Sigmoid colon (tissue), 7 donors: ENCODE results near the gene XYLT1. TPM values are rescaled to one million over a fixed set of nuclear protein-coding genes. Genes with fewer than 3 reads are reported as not detected.
A peak's percentile ranks its signal among the peaks of the same experiment; 100 is the strongest.

Experiments used
- DNase-seq: peaks from one replicate; pipeline ENCODE4 v3.0.0-alpha.2; 2019
- H3K27ac ChIP-seq, 4 donors: fragments of 200-600 bp; sonication (generic); one replicate each; pipeline ENCODE4 v1.5.1; 2016 to 2019; ENCODE audit warnings: mild to moderate bottlenecking in 1 of 4
- H3K27me3 ChIP-seq, 3 donors: fragments of 200-600 bp; sonication (generic); one replicate each; pipeline ENCODE4 v1.5.1; 2019; ENCODE audit warnings: mild to moderate bottlenecking in 1 of 3
- H3K36me3 ChIP-seq, 4 donors: fragments of 200-600 bp; sonication (generic); one replicate each; pipeline ENCODE4 v1.5.1; 2016 to 2019
- H3K4me1 ChIP-seq, 4 donors: fragments of 200-600 bp; sonication (generic); one replicate each; pipeline ENCODE4 v1.5.1; 2017 to 2019
- H3K4me3 ChIP-seq, 4 donors: fragments of 200-600 bp; sonication (generic); one replicate each; pipeline ENCODE4 v1.5.1; 2017 to 2019; ENCODE audit warnings: mild to moderate bottlenecking in 2 of 4, moderate library complexity in 1 of 4
- H3K9me3 ChIP-seq, 4 donors: fragments of 200-600 bp in 3 of 4; sonication (generic) in 3 of 4; one replicate each; pipeline versions ENCODE4 v1.5.1 to v1.6.1; 2013 to 2019
- EP300 ChIP-seq, 4 donors: sonication (generic); formaldehyde crosslinking; IDR thresholded peaks; one replicate each; pipeline ENCODE4 v1.6.1; 2017; ENCODE audit warnings: antibody characterized with exemption in 4 of 4
- POLR2A ChIP-seq, 2 donors: fragments of 450-650 bp; IDR thresholded peaks; one replicate each; pipeline ENCODE4 v1.6.1; 2016; ENCODE audit warnings: antibody characterized with exemption in 2 of 2, mild to moderate bottlenecking in 2 of 2, moderate library complexity in 2 of 2
- POLR2AphosphoS5 ChIP-seq, 4 donors: sonication (generic); formaldehyde crosslinking; IDR thresholded peaks; one replicate each; pipeline ENCODE4 v1.6.1; 2017; ENCODE audit warnings: antibody characterized with exemption in 4 of 4
- WGBS, 2 donors: extraction: QIAGEN DNeasy Blood & Tissue Kit; methylation state at CpG; one replicate each; pipeline ENCODE4 v1.1.7; 2013; 5-methylcytosine and 5-hydroxymethylcytosine counted together
- intact Hi-C: fragments of 100-400 bp; cut with DNase I; formaldehyde crosslinking; loops from one replicate; pipeline ENCODE4 v1.15.1; 2023
- polyA plus RNA-seq, 3 donors: library from polyadenylated mRNA; stranded (reverse); fragments of 200-250 nt; gene quantifications; one replicate each; pipeline ENCODE4 v1.2.3, GENCODE V29; 2013
- total RNA-seq, 4 donors: library from RNA; depleted of rRNA; stranded (reverse); fragments of >200 nt; gene quantifications; one replicate each; pipeline ENCODE4 v1.1.0, GENCODE V29; 2016
- TF ChIP-seq, protein P1 (sequence below), 4 experiments: fragments of 450-650 bp in 3 of 4; fragments of 200-600 bp in 1 of 4; IDR thresholded peaks; one replicate each; pipeline ENCODE4 v1.5.1; 2016 to 2019; ENCODE audit warnings: antibody characterized with exemption in 4 of 4, mild to moderate bottlenecking in 3 of 4, moderate library complexity in 2 of 4
- donor health status: healthy with polysubstance abuse.
- donor health status: Bipolar disorder and iron deficiency.
- donor health status: healthy.

Gene XYLT1
- total and polyA plus RNA-seq, 7 donors = 0.60 to 33.2 (median 23.0) TPM

DNA sequence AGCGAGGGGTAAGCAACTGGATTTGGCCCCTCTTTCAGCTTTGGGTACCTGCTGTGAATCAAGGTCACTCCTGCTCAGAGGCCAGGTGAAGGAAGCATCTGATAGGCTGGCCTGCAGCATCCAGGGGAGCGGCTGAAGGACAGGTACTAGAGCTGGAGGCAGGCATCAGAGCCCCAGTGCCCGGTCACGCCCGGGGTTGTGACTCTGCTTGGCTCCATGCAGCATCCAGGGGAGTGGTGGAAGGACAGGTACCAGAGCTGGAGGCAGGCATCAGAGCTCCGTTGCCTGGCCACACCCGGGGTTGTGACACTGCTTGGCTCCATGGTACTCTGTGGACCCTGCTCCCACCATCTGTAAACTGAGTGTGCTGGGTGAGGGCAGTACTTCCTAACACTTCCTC lies 189.7 kb downstream of the XYLT1 start:
- Histone ChIP-seq H3K9me3 (no peaks in the 10 kb centered on the region), H3K36me3 (no peaks in the 10 kb centered on the region), H3K4me3 (no peak overlapping the region), H3K27ac (no peak overlapping the region), H3K4me1 (peaks cover 0 to 26% (median 20%) of the 10 kb centered on the region in 4 donors), H3K27me3 (no peaks in the 10 kb centered on the region)
- no peak for TF ChIP-seq POLR2A (IDR thresholded peaks at IDR 0.05)
- TF ChIP-seq, protein P1, sequence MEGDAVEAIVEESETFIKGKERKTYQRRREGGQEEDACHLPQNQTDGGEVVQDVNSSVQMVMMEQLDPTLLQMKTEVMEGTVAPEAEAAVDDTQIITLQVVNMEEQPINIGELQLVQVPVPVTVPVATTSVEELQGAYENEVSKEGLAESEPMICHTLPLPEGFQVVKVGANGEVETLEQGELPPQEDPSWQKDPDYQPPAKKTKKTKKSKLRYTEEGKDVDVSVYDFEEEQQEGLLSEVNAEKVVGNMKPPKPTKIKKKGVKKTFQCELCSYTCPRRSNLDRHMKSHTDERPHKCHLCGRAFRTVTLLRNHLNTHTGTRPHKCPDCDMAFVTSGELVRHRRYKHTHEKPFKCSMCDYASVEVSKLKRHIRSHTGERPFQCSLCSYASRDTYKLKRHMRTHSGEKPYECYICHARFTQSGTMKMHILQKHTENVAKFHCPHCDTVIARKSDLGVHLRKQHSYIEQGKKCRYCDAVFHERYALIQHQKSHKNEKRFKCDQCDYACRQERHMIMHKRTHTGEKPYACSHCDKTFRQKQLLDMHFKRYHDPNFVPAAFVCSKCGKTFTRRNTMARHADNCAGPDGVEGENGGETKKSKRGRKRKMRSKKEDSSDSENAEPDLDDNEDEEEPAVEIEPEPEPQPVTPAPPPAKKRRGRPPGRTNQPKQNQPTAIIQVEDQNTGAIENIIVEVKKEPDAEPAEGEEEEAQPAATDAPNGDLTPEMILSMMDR (IDR thresholded peaks at IDR 0.05) = no peak
- no peak for TF ChIP-seq EP300 (IDR thresholded peaks at IDR 0.05)
- DNase-seq = no peak
- intact Hi-C loops = no loop called here
- WGBS, 2 donors = 71 to 92% methylated on average over 7 of the region's 7 CpGs

DNA sequence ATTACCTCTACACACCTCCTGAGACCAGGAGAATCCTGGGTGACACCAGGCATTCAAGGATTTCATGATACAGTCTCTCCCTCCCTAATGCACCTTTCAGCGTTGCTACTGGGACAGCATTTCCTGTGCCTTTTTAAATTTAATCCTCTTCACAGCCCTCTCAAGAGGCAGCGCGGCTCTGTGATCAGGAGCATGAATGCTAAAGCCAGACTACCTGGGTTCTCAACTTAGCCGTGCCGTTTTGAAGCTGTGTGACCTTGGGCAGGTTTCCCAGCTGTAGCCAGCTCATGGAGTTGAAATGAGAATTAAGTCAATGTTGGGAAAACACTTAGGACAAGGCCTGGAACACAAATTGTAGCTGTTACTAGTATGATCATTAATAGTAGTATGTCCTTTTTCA lies 191.8 kb downstream of the XYLT1 start:
- TF ChIP-seq POLR2A (IDR thresholded peaks at IDR 0.05) = no peak
- TF ChIP-seq EP300 (IDR thresholded peaks at IDR 0.05) = no peak
- TF ChIP-seq, protein P1 (IDR thresholded peaks at IDR 0.05) = no peak
- TF ChIP-seq POLR2AphosphoS5 (IDR thresholded peaks at IDR 0.05) = no peak
- intact Hi-C loops = no loop called here
- Histone ChIP-seq H3K9me3 (no peaks in the 10 kb centered on the region), H3K4me1 (peaks cover 0 to 29% (median 28%) of the 10 kb centered on the region in 4 donors), H3K4me3 (no peak overlapping the region), H3K27me3 (no peaks in the 10 kb centered on the region), H3K27ac (no peak overlapping the region), H3K36me3 (no peaks in the 10 kb centered on the region)
- WGBS, 2 donors = 56 to 64% methylated on average over 5 of the region's 5 CpGs
- DNase-seq = no peak

GRCh38 chr16:17277981-17278381 lies 192.8 kb downstream of the XYLT1 start:
- intact Hi-C loops = loop anchor here (2.0 kb wide), 1 partner anchor 189 kb away; no protein-coding TSS in a partner anchor
- no peak for DNase-seq
- 15 to 52% methylated on average over 10 of the region's 10 CpGs for WGBS, 2 donors

GRCh38 chr16:17276610-17277009 lies 194.2 kb downstream of the XYLT1 start:
- Histone ChIP-seq H3K4me1 (peaks cover 0 to 37% (median 34%) of the 10 kb centered on the region in 4 donors), H3K9me3 (no peaks in the 10 kb centered on the region), H3K36me3 (no peaks in the 10 kb centered on the region), H3K27me3 (no peaks in the 10 kb centered on the region), H3K27ac (peak overlapping the region in 3 of 4 donors; percentile 46 to 84 (median 65)), H3K4me3 (no peak overlapping the region)
- intact Hi-C loops = loop anchor here (2.0 kb wide), 1 partner anchor 190 kb away; no protein-coding TSS in a partner anchor
- 94 to 96% methylated on average over 10 of the region's 10 CpGs for WGBS, 2 donors
- DNase-seq = no peak
- TF ChIP-seq, protein P1 (IDR thresholded peaks at IDR 0.05) = no peak
- TF ChIP-seq EP300 (IDR thresholded peaks at IDR 0.05) = no peak
- TF ChIP-seq POLR2AphosphoS5 (IDR thresholded peaks at IDR 0.05) = no peak
- no peak for TF ChIP-seq POLR2A (IDR thresholded peaks at IDR 0.05)

More at GRCh38 chr16:17277981-17278381, 192.8 kb downstream of the XYLT1 start:
- Histone ChIP-seq H3K4me3 (no peak overlapping the region), H3K27me3 (no peaks in the 10 kb centered on the region), H3K9me3 (no peaks in the 10 kb centered on the region), H3K27ac (peak overlapping the region in 2 of 4 donors; percentile 4 to 40), H3K4me1 (peaks cover 0 to 33% (median 30%) of the 10 kb centered on the region in 4 donors), H3K36me3 (no peaks in the 10 kb centered on the region)
- TF ChIP-seq, protein P1 (IDR thresholded peaks at IDR 0.05) = peak in 2 of 4 experiments; percentile 33
- TF ChIP-seq POLR2A (IDR thresholded peaks at IDR 0.05) = no peak

GRCh38 chr16:17276010-17276530 lies 194.7 kb downstream of the XYLT1 start:
- Histone ChIP-seq H3K36me3 (no peaks in the 10 kb centered on the region), H3K9me3 (no peaks in the 10 kb centered on the region), H3K27ac (peak overlapping the region in 3 of 4 donors; percentile 46 to 84 (median 65)), H3K27me3 (no peaks in the 10 kb centered on the region), H3K4me3 (no peak overlapping the region), H3K4me1 (peaks cover 0 to 38% (median 35%) of the 10 kb centered on the region in 4 donors)
- intact Hi-C loops = loop anchor here (2.0 kb wide), 1 partner anchor 191 kb away; no protein-coding TSS in a partner anchor
- 29 to 68% methylated on average over 4 of the region's 4 CpGs for WGBS, 2 donors
- TF ChIP-seq EP300 (IDR thresholded peaks at IDR 0.05) = peak in 2 of 4 donors; percentile 11 to 43
- no peak for TF ChIP-seq POLR2A (IDR thresholded peaks at IDR 0.05)
- peak in 3 of 4 donors; percentile 39 to 64 (median 43) for TF ChIP-seq POLR2AphosphoS5 (IDR thresholded peaks at IDR 0.05)
- DNase-seq = peak; percentile 72
